NCI-H128 (cell line): Measurements from ENCODE around the gene NKD2.

Experiments used
- DNase-seq: peaks from one replicate; lab custom pipeline; 2025; ENCODE audit not compliant: unreplicated experiment; lab: John Stamatoyannopoulos, UW

The NKD2 gene

GRCh38 chr5:1086137-1086536 is 77.5 kb downstream of the NKD2 start:
- no peak for DNase-seq

GRCh38 chr5:1086871-1087270 is 78.3 kb downstream of the NKD2 start:
- no peak for DNase-seq

- no peak for DNase-seq
These were observed 78.8 kb downstream of the NKD2 start for GRCh38 chr5:1087428-1087827.

- DNase-seq = no peak
These were observed 79.4 kb downstream of the NKD2 start for GRCh38 chr5:1088031-1088430.
